Measurements from ENCODE around the gene KASH5. TPM values are rescaled to one million over a fixed set of nuclear protein-coding genes. Genes with fewer than 3 reads are reported as not detected.

KASH5 gene
- total RNA-seq, 2 experiments from 2014 or later: 12.0 to 16.3 TPM

DNA sequence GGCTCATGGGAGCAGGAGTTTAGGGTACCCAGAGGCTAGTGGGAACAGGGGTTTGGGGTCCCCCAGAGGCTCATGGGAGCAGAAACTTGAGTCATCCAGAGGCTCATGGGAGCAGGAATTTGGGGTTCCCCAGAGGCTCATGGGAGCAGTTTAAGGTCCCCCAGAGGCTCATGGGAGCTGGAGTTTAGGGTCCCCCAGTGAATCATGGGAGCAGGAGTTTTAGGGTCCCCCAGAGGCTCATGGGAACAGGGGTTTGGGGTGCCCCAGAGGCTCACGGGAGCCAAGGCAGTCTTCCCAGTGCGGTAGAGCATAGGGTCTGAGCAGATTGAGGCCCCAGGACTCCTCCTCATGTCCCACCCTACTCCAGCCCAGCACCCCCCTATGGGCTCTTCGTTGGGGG is 77.3 kb downstream of the KASH5 start:
- H4K20me1 ChIP-seq (ENCODE audit: insufficient read depth, low read length): no peaks in the 10 kb centered on the region
- H3K36me3 ChIP-seq (ENCODE audit: insufficient read depth, low read length): peaks cover 48% of the 10 kb centered on the region
- no peak overlapping the region for H3K27ac ChIP-seq (ENCODE audit: low read depth, low read length, poor library complexity, severe bottlenecking)
- H3K4me3 ChIP-seq (ENCODE audit: low read depth, low read length, poor library complexity, severe bottlenecking): no peak overlapping the region
- H3K4me1 ChIP-seq (ENCODE audit: insufficient read depth, low read length, poor library complexity, severe bottlenecking): peaks cover 16% of the 10 kb centered on the region
- H3K4me2 ChIP-seq (ENCODE audit: low read length): no peak overlapping the region
- TF ChIP-seq EZH2phosphoT487 (IDR thresholded peaks at IDR 0.05; ENCODE audit: borderline replicate concordance, low read depth, low read length): no peak
- TF ChIP-seq, protein P1, sequence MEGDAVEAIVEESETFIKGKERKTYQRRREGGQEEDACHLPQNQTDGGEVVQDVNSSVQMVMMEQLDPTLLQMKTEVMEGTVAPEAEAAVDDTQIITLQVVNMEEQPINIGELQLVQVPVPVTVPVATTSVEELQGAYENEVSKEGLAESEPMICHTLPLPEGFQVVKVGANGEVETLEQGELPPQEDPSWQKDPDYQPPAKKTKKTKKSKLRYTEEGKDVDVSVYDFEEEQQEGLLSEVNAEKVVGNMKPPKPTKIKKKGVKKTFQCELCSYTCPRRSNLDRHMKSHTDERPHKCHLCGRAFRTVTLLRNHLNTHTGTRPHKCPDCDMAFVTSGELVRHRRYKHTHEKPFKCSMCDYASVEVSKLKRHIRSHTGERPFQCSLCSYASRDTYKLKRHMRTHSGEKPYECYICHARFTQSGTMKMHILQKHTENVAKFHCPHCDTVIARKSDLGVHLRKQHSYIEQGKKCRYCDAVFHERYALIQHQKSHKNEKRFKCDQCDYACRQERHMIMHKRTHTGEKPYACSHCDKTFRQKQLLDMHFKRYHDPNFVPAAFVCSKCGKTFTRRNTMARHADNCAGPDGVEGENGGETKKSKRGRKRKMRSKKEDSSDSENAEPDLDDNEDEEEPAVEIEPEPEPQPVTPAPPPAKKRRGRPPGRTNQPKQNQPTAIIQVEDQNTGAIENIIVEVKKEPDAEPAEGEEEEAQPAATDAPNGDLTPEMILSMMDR (conservative IDR thresholded peaks at IDR 0.05; ENCODE audit: low read length): no peak
- no peaks in the 10 kb centered on the region for H3K9me2 ChIP-seq (ENCODE audit: insufficient read depth, low read length)
- ChIA-PET POLR2A (interaction anchor here (0.6 kb wide), 1 partner anchor 36 kb away, joined by 10 read pairs; no protein-coding TSS in a partner anchor), CTCF (ENCODE audit: unreplicated experiment) (no interaction called here)
- no peaks in the 10 kb centered on the region for H3K79me2 ChIP-seq (ENCODE audit: insufficient read depth, low read depth, low read length)
- intact Hi-C loops (cut with micrococcal nuclease; ENCODE audit: unreplicated experiment): no loop called here
- no peaks in the 10 kb centered on the region for H3K9me3 ChIP-seq (ENCODE audit: low read length)
- no TSS peak for BruUV-seq (replicated peaks)
- no peak overlapping the region for H2AFZ ChIP-seq (ENCODE audit: low read length)
- DNase-seq (ENCODE audit: low spot score): no peak

Other genes with a start within 250 kb of the KASH5 start
- gene HRC, start 232.9 kb upstream of the KASH5 start, total RNA-seq (2014; rRNA removed; shearing (Covaris generic)): not detected in 2 replicates
- gene HRC, start 232.9 kb upstream of the KASH5 start, total RNA-seq (2022): not detected in 2 replicates
- gene TRPM4, start 230.5 kb upstream of the KASH5 start, total RNA-seq (2014; rRNA removed; shearing (Covaris generic)): 11.6 and 20.9 TPM in 2 replicates
- 36.2 and 44.2 TPM in 2 replicates for gene TRPM4, start 230.5 kb upstream of the KASH5 start, total RNA-seq (2022)
- 2.5 and 2.8 TPM in 2 replicates for gene SLC6A16, start 63.1 kb upstream of the KASH5 start, total RNA-seq (2014; rRNA removed; shearing (Covaris generic))
- 15.8 and 21.7 TPM in 2 replicates for gene SLC6A16, start 63.1 kb upstream of the KASH5 start, total RNA-seq (2022)
- gene CD37, start 52.8 kb upstream of the KASH5 start, total RNA-seq (2014; rRNA removed; shearing (Covaris generic)): 170 and 219 TPM in 2 replicates
- gene CD37, start 52.8 kb upstream of the KASH5 start, total RNA-seq (2022): 279 and 352 TPM in 2 replicates
- gene TEAD2, start 25.8 kb upstream of the KASH5 start, total RNA-seq (2014; rRNA removed; shearing (Covaris generic)): 5.3 and 7.4 TPM in 2 replicates
- 4.9 and 7.6 TPM in 2 replicates for gene TEAD2, start 25.8 kb upstream of the KASH5 start, total RNA-seq (2022)
- 0.15 and 0.63 TPM in 2 replicates for gene DKKL1, start 24.4 kb upstream of the KASH5 start, total RNA-seq (2014; rRNA removed; shearing (Covaris generic))
- gene DKKL1, start 24.4 kb upstream of the KASH5 start, total RNA-seq (2022): 0.61 and 0.79 TPM in 2 replicates
- 0.66 TPM in 1 of 2 replicates, not detected in the other for gene PTH2, start 35.2 kb downstream of the KASH5 start, total RNA-seq (2014; rRNA removed; shearing (Covaris generic))
- 1.7 TPM in 1 of 2 replicates, not detected in the other for gene PTH2, start 35.2 kb downstream of the KASH5 start, total RNA-seq (2022)
- gene GFY, start 37.1 kb downstream of the KASH5 start, total RNA-seq (2014; rRNA removed; shearing (Covaris generic)): not detected in 2 replicates
- gene GFY, start 37.1 kb downstream of the KASH5 start, total RNA-seq (2022): not detected in 2 replicates
- 0.13 and 1.3 TPM in 2 replicates for gene SLC17A7, start 53.3 kb downstream of the KASH5 start, total RNA-seq (2014; rRNA removed; shearing (Covaris generic))
- 1.3 and 1.5 TPM in 2 replicates for gene SLC17A7, start 53.3 kb downstream of the KASH5 start, total RNA-seq (2022)
- gene PIH1D1, start 63.6 kb downstream of the KASH5 start, total RNA-seq (2014; rRNA removed; shearing (Covaris generic)): 114 and 117 TPM in 2 replicates
- 93.2 and 95.5 TPM in 2 replicates for gene PIH1D1, start 63.6 kb downstream of the KASH5 start, total RNA-seq (2022)
- gene ALDH16A1, start 65.0 kb downstream of the KASH5 start, total RNA-seq (2014; rRNA removed; shearing (Covaris generic)): 39.5 and 55.4 TPM in 2 replicates
- 26.0 and 30.6 TPM in 2 replicates for gene ALDH16A1, start 65.0 kb downstream of the KASH5 start, total RNA-seq (2022)
- gene FLT3LG, start 86.0 kb downstream of the KASH5 start, total RNA-seq (2014; rRNA removed; shearing (Covaris generic)): 8.2 and 10.1 TPM in 2 replicates
- 8.4 and 11.7 TPM in 2 replicates for gene FLT3LG, start 86.0 kb downstream of the KASH5 start, total RNA-seq (2022)
- 6,720 and 8,461 TPM in 2 replicates for gene RPL13A, start 99.4 kb downstream of the KASH5 start, total RNA-seq (2014; rRNA removed; shearing (Covaris generic))
- 2,999 and 3,606 TPM in 2 replicates for gene RPL13A, start 99.4 kb downstream of the KASH5 start, total RNA-seq (2022)
- 6,180 and 6,539 TPM in 2 replicates for gene RPS11, start 108.2 kb downstream of the KASH5 start, total RNA-seq (2014; rRNA removed; shearing (Covaris generic))
- gene RPS11, start 108.2 kb downstream of the KASH5 start, total RNA-seq (2022): 2,366 and 2,673 TPM in 2 replicates
- 19.4 and 20.9 TPM in 2 replicates for gene FCGRT, start 124.4 kb downstream of the KASH5 start, total RNA-seq (2014; rRNA removed; shearing (Covaris generic))
- gene FCGRT, start 124.4 kb downstream of the KASH5 start, total RNA-seq (2022): 10.7 and 11.6 TPM in 2 replicates
- gene RCN3, start 139.8 kb downstream of the KASH5 start, total RNA-seq (2014; rRNA removed; shearing (Covaris generic)): 0.77 and 1.4 TPM in 2 replicates
- gene RCN3, start 139.8 kb downstream of the KASH5 start, total RNA-seq (2022): 1.3 and 2.1 TPM in 2 replicates
- 74.7 and 84.0 TPM in 2 replicates for gene NOSIP, start 192.3 kb downstream of the KASH5 start, total RNA-seq (2014; rRNA removed; shearing (Covaris generic))
- gene NOSIP, start 192.3 kb downstream of the KASH5 start, total RNA-seq (2022): 35.1 and 42.7 TPM in 2 replicates
- 2.7 and 4.7 TPM in 2 replicates for gene PRRG2, start 193.1 kb downstream of the KASH5 start, total RNA-seq (2014; rRNA removed; shearing (Covaris generic))
- gene PRRG2, start 193.1 kb downstream of the KASH5 start, total RNA-seq (2022): 2.4 TPM in 2 replicates
- gene PRR12, start 202.9 kb downstream of the KASH5 start, total RNA-seq (2014; rRNA removed; shearing (Covaris generic)): 5.1 and 6.5 TPM in 2 replicates
- 32.8 and 40.0 TPM in 2 replicates for gene PRR12, start 202.9 kb downstream of the KASH5 start, total RNA-seq (2022)

All from OCI-LY7 (cell line).